ENCODE results near the gene C17orf50.
"Not testable (repeated sequence)": the region's sequence is repeated elsewhere in the genome, so short reads cannot be mapped to it uniquely, and the experiment has no call there.

Gene C17orf50

GRCh38 chr17:35735036-35735805, 25.5 kb upstream of the C17orf50 start:
- no peak for DNase-seq

- no peak for DNase-seq
These were observed 24.5 kb upstream of the C17orf50 start for GRCh38 chr17:35736236-35736635.

- no peak for DNase-seq
These were observed 22.1 kb upstream of the C17orf50 start for GRCh38 chr17:35738519-35739133.

GRCh38 chr17:35740216-35740615, 20.5 kb upstream of the C17orf50 start:
- no peak for DNase-seq

- DNase-seq, result peak in 1 of 2 experiments; percentile 22
These were observed 19.4 kb upstream of the C17orf50 start for GRCh38 chr17:35740997-35741931.

- DNase-seq, result no peak
These were observed 18.2 kb upstream of the C17orf50 start for GRCh38 chr17:35742496-35742895.

- DNase-seq, result no peak
These were observed 17.7 kb upstream of the C17orf50 start for GRCh38 chr17:35742896-35743477.

GRCh38 chr17:35743626-35744328, 16.9 kb upstream of the C17orf50 start:
- DNase-seq, result peak; percentile 26 to 35

- DNase-seq, result no peak
These were observed 15.9 kb upstream of the C17orf50 start for GRCh38 chr17:35744830-35745229.

- DNase-seq, result no peak
These were observed 15.4 kb upstream of the C17orf50 start for GRCh38 chr17:35745246-35745645.

- no peak for DNase-seq
These were observed 14.9 kb upstream of the C17orf50 start for GRCh38 chr17:35745749-35746320.

GRCh38 chr17:35747540-35748017, 13.1 kb upstream of the C17orf50 start:
- peak; percentile 82 to 86 for DNase-seq

GRCh38 chr17:35748341-35748841, 12.3 kb upstream of the C17orf50 start:
- no peak for DNase-seq

GRCh38 chr17:35748979-35749378, 11.7 kb upstream of the C17orf50 start:
- no peak for DNase-seq

GRCh38 chr17:35749560-35750412, 10.9 kb upstream of the C17orf50 start:
- no peak for DNase-seq

GRCh38 chr17:35750526-35751395, 9.9 kb upstream of the C17orf50 start:
- no peak for DNase-seq

GRCh38 chr17:35751541-35751940, 9.1 kb upstream of the C17orf50 start:
- not testable (repeated sequence) for DNase-seq

GRCh38 chr17:35752471-35752870, 8.2 kb upstream of the C17orf50 start:
- no peak for DNase-seq

GRCh38 chr17:35752945-35753764, 7.5 kb upstream of the C17orf50 start, which contains the start of gene GAS2L2:
Gene GAS2L2 (minus strand): TSS chr17:35753239. CDS start chr17:35752850, 389 bp downstream.
- no peak for DNase-seq

All from activated CD4-positive, alpha-beta T cell treated with anti-CD3 and anti-CD28 coated beads, Interleukin-2, amount 50 U/mL, for 48 hours (primary cell).